Keratinocyte (primary cell): ENCODE results near the gene KCNS3.

Source experiments
- EZH2 ChIP-seq: IDR thresholded peaks from one replicate; pipeline ENCODE4 v1.6.1; 2012; ENCODE audit warnings: inconsistent platforms, mild to moderate bottlenecking, low read length, moderate library complexity
- TF ChIP-seq, protein P1 (sequence below), 3 experiments: IDR thresholded peaks in 1 of 3; conservative IDR thresholded peaks in 1 of 3; optimal IDR thresholded peaks in 1 of 3; 2 replicates in 2 of 3; 3 replicates in 1 of 3; pipeline versions ENCODE3 to v1.5.1; 2011; ENCODE audit warnings: low read length in 3 of 3, mild to moderate bottlenecking in 3 of 3, moderate library complexity in 2 of 3, control low read depth in 1 of 3, inconsistent platforms in 1 of 3; ENCODE audit not compliant: insufficient read depth in 2 of 3; ENCODE audit errors: extremely low read depth in 1 of 3

- TF ChIP-seq, protein P1, sequence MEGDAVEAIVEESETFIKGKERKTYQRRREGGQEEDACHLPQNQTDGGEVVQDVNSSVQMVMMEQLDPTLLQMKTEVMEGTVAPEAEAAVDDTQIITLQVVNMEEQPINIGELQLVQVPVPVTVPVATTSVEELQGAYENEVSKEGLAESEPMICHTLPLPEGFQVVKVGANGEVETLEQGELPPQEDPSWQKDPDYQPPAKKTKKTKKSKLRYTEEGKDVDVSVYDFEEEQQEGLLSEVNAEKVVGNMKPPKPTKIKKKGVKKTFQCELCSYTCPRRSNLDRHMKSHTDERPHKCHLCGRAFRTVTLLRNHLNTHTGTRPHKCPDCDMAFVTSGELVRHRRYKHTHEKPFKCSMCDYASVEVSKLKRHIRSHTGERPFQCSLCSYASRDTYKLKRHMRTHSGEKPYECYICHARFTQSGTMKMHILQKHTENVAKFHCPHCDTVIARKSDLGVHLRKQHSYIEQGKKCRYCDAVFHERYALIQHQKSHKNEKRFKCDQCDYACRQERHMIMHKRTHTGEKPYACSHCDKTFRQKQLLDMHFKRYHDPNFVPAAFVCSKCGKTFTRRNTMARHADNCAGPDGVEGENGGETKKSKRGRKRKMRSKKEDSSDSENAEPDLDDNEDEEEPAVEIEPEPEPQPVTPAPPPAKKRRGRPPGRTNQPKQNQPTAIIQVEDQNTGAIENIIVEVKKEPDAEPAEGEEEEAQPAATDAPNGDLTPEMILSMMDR (optimal IDR thresholded peaks at IDR 0.05 in 1 of 3, IDR thresholded peaks at IDR 0.05 in 1 of 3, conservative IDR thresholded peaks at IDR 0.05 in 1 of 3; ENCODE audit: extremely low read depth in 1 of 3, insufficient read depth in 2 of 3, low read length in 3 of 3) = no peak
- TF ChIP-seq EZH2 = no peak
These were observed 82.5 kb downstream of the KCNS3 start for GRCh38 chr2:17960925-17961324.
